Measurements from ENCODE around the gene DLX5.

DNA sequence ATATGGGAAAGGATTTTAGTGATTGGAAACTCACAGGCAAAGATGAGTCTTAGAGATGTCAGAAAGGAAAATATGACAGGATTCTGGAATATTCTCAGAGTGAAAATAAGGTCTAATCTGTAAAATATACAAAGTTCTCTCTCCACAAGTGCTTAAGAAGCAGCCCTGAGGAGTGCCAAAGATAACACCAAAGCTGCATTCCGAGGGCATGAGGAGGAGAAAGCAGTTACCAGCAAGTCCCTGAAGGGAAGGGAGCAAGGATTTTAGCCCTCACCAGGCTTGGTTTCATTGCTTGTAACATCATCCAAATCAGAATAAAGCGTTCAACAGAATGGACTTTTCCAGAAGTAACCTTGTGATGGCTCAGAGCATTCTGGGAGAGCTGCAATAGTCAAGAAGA is 50.6 kb downstream of the DLX5 start:
- TF ChIP-seq, protein P1, sequence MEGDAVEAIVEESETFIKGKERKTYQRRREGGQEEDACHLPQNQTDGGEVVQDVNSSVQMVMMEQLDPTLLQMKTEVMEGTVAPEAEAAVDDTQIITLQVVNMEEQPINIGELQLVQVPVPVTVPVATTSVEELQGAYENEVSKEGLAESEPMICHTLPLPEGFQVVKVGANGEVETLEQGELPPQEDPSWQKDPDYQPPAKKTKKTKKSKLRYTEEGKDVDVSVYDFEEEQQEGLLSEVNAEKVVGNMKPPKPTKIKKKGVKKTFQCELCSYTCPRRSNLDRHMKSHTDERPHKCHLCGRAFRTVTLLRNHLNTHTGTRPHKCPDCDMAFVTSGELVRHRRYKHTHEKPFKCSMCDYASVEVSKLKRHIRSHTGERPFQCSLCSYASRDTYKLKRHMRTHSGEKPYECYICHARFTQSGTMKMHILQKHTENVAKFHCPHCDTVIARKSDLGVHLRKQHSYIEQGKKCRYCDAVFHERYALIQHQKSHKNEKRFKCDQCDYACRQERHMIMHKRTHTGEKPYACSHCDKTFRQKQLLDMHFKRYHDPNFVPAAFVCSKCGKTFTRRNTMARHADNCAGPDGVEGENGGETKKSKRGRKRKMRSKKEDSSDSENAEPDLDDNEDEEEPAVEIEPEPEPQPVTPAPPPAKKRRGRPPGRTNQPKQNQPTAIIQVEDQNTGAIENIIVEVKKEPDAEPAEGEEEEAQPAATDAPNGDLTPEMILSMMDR (conservative IDR thresholded peaks at IDR 0.05; ENCODE audit: low read depth, low read length) = no peak
- TF ChIP-seq CEBPB (IDR thresholded peaks at IDR 0.05; ENCODE audit: low read depth, low read length) (no peak), RFX5 (IDR thresholded peaks at IDR 0.05; ENCODE audit: low read depth, low read length) (no peak), RAD21 (IDR thresholded peaks at IDR 0.05; ENCODE audit: low read length) (no peak), CHD1 (IDR thresholded peaks at IDR 0.05; ENCODE audit: low read depth, low read length) (no peak), POLR2A (IDR thresholded peaks at IDR 0.05; ENCODE audit: low read depth, low read length) (no peak), MXI1 (IDR thresholded peaks at IDR 0.05; ENCODE audit: borderline replicate concordance, low read depth, low read length) (no peak), SMC3 (IDR thresholded peaks at IDR 0.05; ENCODE audit: low read depth, low read length) (no peak), RCOR1 (IDR thresholded peaks at IDR 0.05; ENCODE audit: insufficient replicate concordance, low read length) (no peak), MAFK (IDR thresholded peaks at IDR 0.05; ENCODE audit: low read depth, low read length) (no peak), BHLHE40 (IDR thresholded peaks at IDR 0.05; ENCODE audit: low read depth, low read length) (no peak), FOS (IDR thresholded peaks at IDR 0.05; ENCODE audit: low read depth, low read length) (no peak)
- TF ChIP-seq, protein P2, sequence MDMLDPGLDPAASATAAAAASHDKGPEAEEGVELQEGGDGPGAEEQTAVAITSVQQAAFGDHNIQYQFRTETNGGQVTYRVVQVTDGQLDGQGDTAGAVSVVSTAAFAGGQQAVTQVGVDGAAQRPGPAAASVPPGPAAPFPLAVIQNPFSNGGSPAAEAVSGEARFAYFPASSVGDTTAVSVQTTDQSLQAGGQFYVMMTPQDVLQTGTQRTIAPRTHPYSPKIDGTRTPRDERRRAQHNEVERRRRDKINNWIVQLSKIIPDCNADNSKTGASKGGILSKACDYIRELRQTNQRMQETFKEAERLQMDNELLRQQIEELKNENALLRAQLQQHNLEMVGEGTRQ (IDR thresholded peaks at IDR 0.05; ENCODE audit: low read depth, low read length) = no peak
- TF ChIP-seq, protein P3, sequence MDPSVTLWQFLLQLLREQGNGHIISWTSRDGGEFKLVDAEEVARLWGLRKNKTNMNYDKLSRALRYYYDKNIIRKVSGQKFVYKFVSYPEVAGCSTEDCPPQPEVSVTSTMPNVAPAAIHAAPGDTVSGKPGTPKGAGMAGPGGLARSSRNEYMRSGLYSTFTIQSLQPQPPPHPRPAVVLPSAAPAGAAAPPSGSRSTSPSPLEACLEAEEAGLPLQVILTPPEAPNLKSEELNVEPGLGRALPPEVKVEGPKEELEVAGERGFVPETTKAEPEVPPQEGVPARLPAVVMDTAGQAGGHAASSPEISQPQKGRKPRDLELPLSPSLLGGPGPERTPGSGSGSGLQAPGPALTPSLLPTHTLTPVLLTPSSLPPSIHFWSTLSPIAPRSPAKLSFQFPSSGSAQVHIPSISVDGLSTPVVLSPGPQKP (IDR thresholded peaks at IDR 0.05; ENCODE audit: borderline replicate concordance, low read depth, low read length) = no peak

All from IMR-90 (cell line).